Breast epithelium (tissue), 3 donors: ENCODE data around the gene TSPAN1.

ENCODE experiments used
- CTCF ChIP-seq, 3 donors: fragments of 450-650 bp; IDR thresholded peaks; one replicate each; pipeline ENCODE4 v1.5.1; 2016 to 2017; ENCODE audit warnings: antibody characterized with exemption in 3 of 3, mild to moderate bottlenecking in 3 of 3, moderate library complexity in 3 of 3
- POLR2AphosphoS5 ChIP-seq, 3 donors: sonication (generic); formaldehyde crosslinking; IDR thresholded peaks; one replicate each; pipeline ENCODE4 v1.6.1; 2017; ENCODE audit warnings: antibody characterized with exemption in 3 of 3

- TF ChIP-seq CTCF (IDR thresholded peaks at IDR 0.05) (no peak), POLR2AphosphoS5 (IDR thresholded peaks at IDR 0.05) (no peak)
These were observed 17.0 kb upstream of the TSPAN1 start for GRCh38 chr1:46157916-46158311.
